NCI-H2107 treated with DMSO at 0.1 percent for 48 hours (cell line): ENCODE data around the gene ANO1.

Experiments used
- DNase-seq: peaks from one replicate; lab custom pipeline; 2025; ENCODE audit not compliant: unreplicated experiment; lab: John Stamatoyannopoulos, UW

Gene ANO1

GRCh38 chr11:70233511-70233934 lies 155.4 kb downstream of the ANO1 start:
- no peak for DNase-seq

DNA sequence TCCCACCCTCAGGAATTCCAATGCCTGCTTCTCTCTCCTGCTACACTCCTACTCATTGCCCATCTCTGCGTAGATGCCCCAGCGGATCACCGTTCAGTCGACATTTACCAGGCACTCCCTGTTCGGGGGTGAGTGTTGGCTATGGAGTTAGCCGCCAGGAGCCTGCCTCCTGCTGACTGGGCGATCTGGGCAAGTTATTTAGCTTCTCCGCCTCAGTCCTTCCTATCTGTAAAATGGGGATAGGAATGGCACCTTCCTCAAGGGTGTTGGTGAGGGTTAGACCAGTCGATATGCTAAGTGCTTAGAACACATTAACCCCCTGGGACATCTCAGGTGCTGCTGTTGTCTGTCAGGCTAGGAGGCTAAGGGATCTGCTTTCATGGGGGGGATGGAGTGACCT lies 155.8 kb downstream of the ANO1 start:
- no peak for DNase-seq
